Activated CD4-positive, CD25-positive, alpha-beta regulatory T cell treated with anti-CD3 and anti-CD28 coated beads, Interleukin-2, amount 50 U/mL, for 16 hours (primary cell): ENCODE results near the gene FAM3B.

Experiments used
- DNase-seq: peaks from one replicate; pipeline ENCODE4 v3.0.0-alpha.2; 2020; ENCODE audit warnings: low read depth, low spot score

Gene FAM3B

GRCh38 chr21:41367945-41368734, 51.5 kb downstream of the FAM3B start:
- DNase-seq, result no peak

- no peak for DNase-seq
Observed at GRCh38 chr21:41368735-41369104, 52.1 kb downstream of the FAM3B start.

GRCh38 chr21:41369105-41369919, 52.7 kb downstream of the FAM3B start:
- no peak for DNase-seq

GRCh38 chr21:41369920-41370839, 53.6 kb downstream of the FAM3B start:
- DNase-seq, result no peak

- no peak for DNase-seq
Observed at GRCh38 chr21:41370840-41371684, 54.5 kb downstream of the FAM3B start.

- no peak for DNase-seq
Observed at GRCh38 chr21:41371685-41372030, 55.1 kb downstream of the FAM3B start.

- DNase-seq, result no peak
Observed at GRCh38 chr21:41373253-41373652, 56.7 kb downstream of the FAM3B start.

GRCh38 chr21:41373763-41374162, 57.2 kb downstream of the FAM3B start:
- DNase-seq, result no peak

GRCh38 chr21:41374177-41374712, 57.6 kb downstream of the FAM3B start:
- no peak for DNase-seq

- no peak for DNase-seq
Observed at GRCh38 chr21:41374867-41375533, 58.4 kb downstream of the FAM3B start.

- DNase-seq, result no peak
Observed at GRCh38 chr21:41375875-41376274, 59.3 kb downstream of the FAM3B start.

GRCh38 chr21:41377715-41378114, 61.1 kb downstream of the FAM3B start:
- no peak for DNase-seq

GRCh38 chr21:41378849-41379248, 62.2 kb downstream of the FAM3B start:
- DNase-seq, result no peak

GRCh38 chr21:41379901-41380300, 63.3 kb downstream of the FAM3B start:
- no peak for DNase-seq

GRCh38 chr21:41381731-41382130, 65.1 kb downstream of the FAM3B start:
- DNase-seq, result no peak

GRCh38 chr21:41387042-41387819, 70.6 kb downstream of the FAM3B start:
- no peak for DNase-seq

- no peak for DNase-seq
Observed at GRCh38 chr21:41387824-41388223, 71.2 kb downstream of the FAM3B start.

- DNase-seq, result no peak
Observed at GRCh38 chr21:41388259-41388658, 71.7 kb downstream of the FAM3B start.

GRCh38 chr21:41390043-41390639, 73.5 kb downstream of the FAM3B start:
- no peak for DNase-seq
